ENCODE measurements around the gene DAGLA. TPM values are rescaled to one million over a fixed set of nuclear protein-coding genes. Genes with fewer than 3 reads are reported as not detected.

Gene DAGLA
- total RNA-seq, 2 donors from 2014 or later = 7.0 to 9.9 TPM

DNA sequence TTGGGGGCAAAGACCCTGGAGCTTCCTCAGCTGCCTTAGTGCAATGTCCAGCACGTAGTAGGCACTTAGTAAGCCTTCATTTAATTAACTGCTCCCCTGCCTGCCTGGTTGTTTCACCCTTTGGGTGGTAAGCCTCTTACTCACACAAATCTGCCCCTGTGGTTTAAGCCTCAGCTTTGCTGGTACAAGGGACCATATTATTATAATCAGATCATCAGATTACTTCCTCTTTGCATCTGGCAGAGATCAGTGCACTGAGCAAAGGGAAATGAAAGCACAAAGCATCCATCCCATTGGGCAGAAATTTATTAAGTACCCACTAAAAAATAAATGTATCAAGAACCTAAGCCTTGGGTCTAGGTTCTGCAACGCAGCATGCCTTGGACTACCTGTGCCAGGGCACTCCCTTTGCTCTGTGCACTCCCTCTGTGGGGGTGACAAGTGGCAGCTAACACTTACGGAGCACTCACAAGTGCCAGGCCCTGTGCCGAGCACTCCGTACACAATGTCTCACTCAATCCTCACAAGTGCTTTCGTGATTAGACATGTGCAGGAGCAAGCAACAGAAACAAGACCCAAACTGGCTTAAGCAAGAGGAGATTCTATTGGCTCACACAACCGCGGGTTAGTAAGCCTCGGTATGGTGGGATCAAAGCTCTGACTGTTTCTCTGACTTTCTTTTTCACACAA is 34.9 kb upstream of the DAGLA start:
- TF ChIP-seq, protein P1, sequence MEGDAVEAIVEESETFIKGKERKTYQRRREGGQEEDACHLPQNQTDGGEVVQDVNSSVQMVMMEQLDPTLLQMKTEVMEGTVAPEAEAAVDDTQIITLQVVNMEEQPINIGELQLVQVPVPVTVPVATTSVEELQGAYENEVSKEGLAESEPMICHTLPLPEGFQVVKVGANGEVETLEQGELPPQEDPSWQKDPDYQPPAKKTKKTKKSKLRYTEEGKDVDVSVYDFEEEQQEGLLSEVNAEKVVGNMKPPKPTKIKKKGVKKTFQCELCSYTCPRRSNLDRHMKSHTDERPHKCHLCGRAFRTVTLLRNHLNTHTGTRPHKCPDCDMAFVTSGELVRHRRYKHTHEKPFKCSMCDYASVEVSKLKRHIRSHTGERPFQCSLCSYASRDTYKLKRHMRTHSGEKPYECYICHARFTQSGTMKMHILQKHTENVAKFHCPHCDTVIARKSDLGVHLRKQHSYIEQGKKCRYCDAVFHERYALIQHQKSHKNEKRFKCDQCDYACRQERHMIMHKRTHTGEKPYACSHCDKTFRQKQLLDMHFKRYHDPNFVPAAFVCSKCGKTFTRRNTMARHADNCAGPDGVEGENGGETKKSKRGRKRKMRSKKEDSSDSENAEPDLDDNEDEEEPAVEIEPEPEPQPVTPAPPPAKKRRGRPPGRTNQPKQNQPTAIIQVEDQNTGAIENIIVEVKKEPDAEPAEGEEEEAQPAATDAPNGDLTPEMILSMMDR (IDR thresholded peaks at IDR 0.05) = no peak
- no peak for TF ChIP-seq POLR2A (IDR thresholded peaks at IDR 0.05)
- Histone ChIP-seq H3K36me3 (replicated peaks in 1 of 2; ENCODE audit: insufficient read depth in 1 of 2, low read depth in 2 of 2) (no peaks in the 10 kb centered on the region), H3K9me3 (no peaks in the 10 kb centered on the region), H3K4me3 (no peak overlapping the region), H3K27me3 (no peaks in the 10 kb centered on the region), H3K27ac (no peak overlapping the region), H3K4me1 (no peaks in the 10 kb centered on the region)
- 69 to 78% methylated on average over 6 to 9 of the region's 9 CpGs for WGBS, 2 donors
- no peak for DNase-seq
- intact Hi-C loops (cut with DNase I) = no loop called here
- no peak for ATAC-seq

DNA sequence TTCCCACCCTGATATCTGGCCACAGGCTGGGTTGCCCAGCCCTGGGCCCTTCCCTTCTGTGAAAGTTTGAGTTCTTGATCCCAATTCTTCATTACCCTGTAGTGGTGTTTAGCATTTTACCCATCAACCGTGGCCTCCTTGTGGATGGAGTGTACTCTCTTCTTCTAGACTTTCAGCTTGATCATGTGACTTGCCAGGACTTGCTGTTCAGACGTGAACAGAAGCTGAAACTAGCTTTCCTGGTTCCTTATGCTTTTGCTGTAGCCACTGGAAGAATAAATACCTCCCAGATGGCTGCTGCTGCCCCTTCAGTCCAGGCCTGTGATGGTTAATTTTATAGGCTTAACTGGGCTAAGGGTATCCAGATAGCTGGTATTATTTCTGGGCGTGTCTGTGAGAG is 32.7 kb upstream of the DAGLA start:
- no peaks in the 10 kb centered on the region for H3K27me3 ChIP-seq
- no peak for TF ChIP-seq POLR2A (IDR thresholded peaks at IDR 0.05)
- TF ChIP-seq, protein P1 (IDR thresholded peaks at IDR 0.05) = no peak

DNA sequence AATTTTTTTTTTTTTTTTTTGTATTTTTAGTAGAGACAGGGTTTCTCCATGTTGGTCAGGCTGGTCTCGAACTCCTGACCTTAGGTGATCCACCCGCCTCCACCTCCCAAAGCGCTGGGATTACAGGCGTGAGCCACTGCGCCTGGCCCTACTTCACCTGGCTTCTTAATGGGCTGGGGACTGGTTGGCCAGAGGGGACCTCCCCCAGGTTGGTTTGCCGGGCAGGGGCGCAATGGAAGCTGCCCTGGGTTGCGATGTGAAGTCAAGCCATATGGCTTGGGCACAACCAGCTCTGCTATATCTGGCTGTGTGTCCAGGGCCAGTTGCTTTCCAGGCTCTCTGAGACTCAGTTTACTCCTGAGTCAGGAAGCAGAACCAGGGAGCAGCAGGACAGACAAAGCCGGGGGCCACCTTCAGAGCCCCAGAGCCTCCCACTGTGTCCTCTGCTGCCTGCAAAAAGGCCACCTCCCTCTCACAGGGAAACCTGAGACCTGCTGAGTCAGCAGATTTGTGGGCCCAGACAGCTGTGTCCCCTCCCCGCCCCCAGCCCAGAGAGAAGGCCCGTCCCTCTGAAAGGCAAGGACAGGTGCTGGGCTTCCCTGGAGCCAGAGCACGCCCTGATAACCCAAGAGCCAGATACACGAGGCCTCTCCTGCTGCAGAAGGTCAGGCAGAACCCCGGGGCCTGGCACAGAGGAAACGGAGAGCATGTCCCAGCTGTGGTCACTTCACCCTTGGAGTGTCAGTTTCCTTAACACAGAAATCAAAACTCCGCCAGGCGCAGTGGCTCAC is 29.2 kb upstream of the DAGLA start:
- DNase-seq (peak; percentile 61 to 86 (median 71)), ATAC-seq (peak; percentile 73)
- Histone ChIP-seq H3K9me3 (no peaks in the 10 kb centered on the region), H3K4me1 (peaks cover 11% of the 10 kb centered on the region), H3K27me3 (no peaks in the 10 kb centered on the region), H3K36me3 (replicated peaks in 1 of 2; ENCODE audit: insufficient read depth in 1 of 2, low read depth in 2 of 2) (no peaks in the 10 kb centered on the region), H3K27ac (peak overlapping the region in 1 of 4 donors; percentile 12), H3K4me3 (no peak overlapping the region)
- WGBS, 2 donors = 64 to 100% methylated on average over 5 to 17 of the region's 17 CpGs
- no peak for TF ChIP-seq POLR2A (IDR thresholded peaks at IDR 0.05)
- TF ChIP-seq, protein P1 (IDR thresholded peaks at IDR 0.05) = no peak
- intact Hi-C loops (cut with DNase I) = no loop called here

More for the DNA sequence above, 32.7 kb upstream of the DAGLA start:
- DNase-seq = no peak
- H3K36me3 ChIP-seq (replicated peaks in 1 of 2; ENCODE audit: insufficient read depth in 1 of 2, low read depth in 2 of 2) = no peaks in the 10 kb centered on the region
- H3K9me3 ChIP-seq = no peaks in the 10 kb centered on the region
- peaks cover 8% of the 10 kb centered on the region for H3K4me1 ChIP-seq
- H3K27ac ChIP-seq = no peak overlapping the region
- intact Hi-C loops (cut with DNase I) = no loop called here
- H3K4me3 ChIP-seq = no peak overlapping the region
- 71 to 72% methylated on average over 3 of the region's 3 CpGs for WGBS, 2 donors
- no peak for ATAC-seq

DNA sequence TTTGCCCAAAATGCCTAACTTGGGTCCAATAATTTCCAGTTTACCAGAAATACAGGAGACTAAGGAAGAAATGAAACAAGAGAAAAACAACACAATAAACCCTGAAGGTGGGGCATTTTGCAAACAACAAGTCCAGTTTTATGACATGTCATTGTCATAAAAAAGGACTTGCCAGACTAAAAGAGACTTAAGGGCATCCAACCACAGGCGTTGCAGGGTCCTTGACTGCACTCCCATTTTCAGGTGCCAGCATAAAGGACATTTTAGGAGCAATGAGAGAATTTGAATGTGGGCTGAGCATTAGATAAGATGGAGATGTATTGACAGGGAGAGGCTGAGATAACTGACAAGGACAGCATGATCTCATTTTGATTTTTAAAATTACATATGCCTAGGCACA is 28.1 kb upstream of the DAGLA start:
- ATAC-seq = no peak
- no peak overlapping the region for H3K27ac ChIP-seq

More for the DNA sequence above, 28.1 kb upstream of the DAGLA start:
- 67 to 95% methylated on average over 1 of the region's 1 CpG for WGBS, 2 donors
- intact Hi-C loops (cut with DNase I) = no loop called here
- TF ChIP-seq, protein P1 (IDR thresholded peaks at IDR 0.05) = no peak
- TF ChIP-seq POLR2A (IDR thresholded peaks at IDR 0.05) = no peak
- Histone ChIP-seq H3K4me1 (peaks cover 12% of the 10 kb centered on the region), H3K27me3 (no peaks in the 10 kb centered on the region), H3K36me3 (replicated peaks in 1 of 2; ENCODE audit: insufficient read depth in 1 of 2, low read depth in 2 of 2) (no peaks in the 10 kb centered on the region), H3K4me3 (no peak overlapping the region), H3K9me3 (no peaks in the 10 kb centered on the region)
- no peak for DNase-seq
